Measurements from ENCODE around the gene TRIOBP.

TRIOBP gene

GRCh38 chr22:37809672-37810333, 113.0 kb downstream of the TRIOBP start:
- no peak overlapping the region for H3K27ac Mint-ChIP-seq
- DNase-seq: no peak
- H3K4me3 Mint-ChIP-seq: peak overlapping the region in 1 of 2 donors; percentile 31
- ATAC-seq (replicated peaks): no peak
- no peaks in the 10 kb centered on the region for H3K9me3 Mint-ChIP-seq
- H3K36me3 Mint-ChIP-seq (ENCODE audit: insufficient read depth): no peaks in the 10 kb centered on the region
- H3K27me3 Mint-ChIP-seq: peaks cover 28 to 74% of the 10 kb centered on the region in 2 donors
- H3K4me1 Mint-ChIP-seq (ENCODE audit: low read depth in 2 of 2): peaks cover 11 to 19% of the 10 kb centered on the region in 2 donors

GRCh38 chr22:37811867-37812266, 115.0 kb downstream of the TRIOBP start:
- Mint-ChIP-seq H3K27me3 (peaks cover 13 to 71% of the 10 kb centered on the region in 2 donors), H3K9me3 (no peaks in the 10 kb centered on the region), H3K4me3 (no peak overlapping the region), H3K36me3 (ENCODE audit: insufficient read depth) (peaks cover 3% of the 10 kb centered on the region), H3K27ac (no peak overlapping the region), H3K4me1 (ENCODE audit: low read depth in 2 of 2) (peaks cover 6 to 9% of the 10 kb centered on the region in 2 donors)
- no peak for ATAC-seq (replicated peaks)
- no peak for DNase-seq

- peaks cover 13 to 64% of the 10 kb centered on the region in 2 donors for H3K27me3 Mint-ChIP-seq
- no peaks in the 10 kb centered on the region for H3K9me3 Mint-ChIP-seq
- no peak for ATAC-seq (replicated peaks)
- peaks cover 3 to 8% of the 10 kb centered on the region in 2 donors for H3K4me1 Mint-ChIP-seq (ENCODE audit: low read depth in 2 of 2)
- H3K27ac Mint-ChIP-seq: no peak overlapping the region
- DNase-seq: no peak
- no peak overlapping the region for H3K4me3 Mint-ChIP-seq
- peaks cover 3% of the 10 kb centered on the region for H3K36me3 Mint-ChIP-seq (ENCODE audit: insufficient read depth)
Observed at GRCh38 chr22:37812869-37813678, 116.2 kb downstream of the TRIOBP start.

- Mint-ChIP-seq H3K36me3 (ENCODE audit: insufficient read depth) (peaks cover 3% of the 10 kb centered on the region), H3K27me3 (peaks cover 20 to 60% of the 10 kb centered on the region in 2 donors), H3K27ac (no peak overlapping the region), H3K4me3 (no peak overlapping the region), H3K9me3 (no peaks in the 10 kb centered on the region), H3K4me1 (ENCODE audit: low read depth in 2 of 2) (peaks cover 0 to 10% of the 10 kb centered on the region in 2 donors)
- ATAC-seq (replicated peaks) (no peak), DNase-seq (no peak)
Observed at GRCh38 chr22:37815593-37815992, 118.7 kb downstream of the TRIOBP start.

- DNase-seq: no peak
- Mint-ChIP-seq H3K4me1 (ENCODE audit: low read depth in 2 of 2) (peaks cover 0 to 10% of the 10 kb centered on the region in 2 donors), H3K4me3 (no peak overlapping the region), H3K27ac (no peak overlapping the region), H3K27me3 (peaks cover 21 to 69% of the 10 kb centered on the region in 2 donors), H3K36me3 (ENCODE audit: insufficient read depth) (peaks cover 3% of the 10 kb centered on the region), H3K9me3 (no peaks in the 10 kb centered on the region)
- no peak for ATAC-seq (replicated peaks)
Observed at GRCh38 chr22:37816543-37817180, 119.8 kb downstream of the TRIOBP start.

GRCh38 chr22:37817705-37818408, 121.0 kb downstream of the TRIOBP start:
- ATAC-seq (replicated peaks) (peak; percentile 83), DNase-seq (peak; percentile 81 to 82 (median 81))
- Mint-ChIP-seq H3K27ac (no peak overlapping the region), H3K27me3 (peaks cover 13 to 70% of the 10 kb centered on the region in 2 donors), H3K4me1 (ENCODE audit: low read depth in 2 of 2) (peaks cover 0 to 10% of the 10 kb centered on the region in 2 donors), H3K9me3 (no peaks in the 10 kb centered on the region), H3K4me3 (peak overlapping the region; percentile 44 to 62), H3K36me3 (ENCODE audit: insufficient read depth) (peaks cover 3% of the 10 kb centered on the region)

- peak overlapping the region; percentile 61 to 62 for H3K4me3 Mint-ChIP-seq
- DNase-seq (peak; percentile 54 to 60 (median 54)), ATAC-seq (replicated peaks) (peak; percentile 76)
- peak overlapping the region in 1 of 2 donors; percentile 28 for H3K27ac Mint-ChIP-seq
- peaks cover 0 to 10% of the 10 kb centered on the region in 2 donors for H3K4me1 Mint-ChIP-seq (ENCODE audit: low read depth in 2 of 2)
- H3K9me3 Mint-ChIP-seq: no peaks in the 10 kb centered on the region
- H3K27me3 Mint-ChIP-seq: peaks cover 18 to 70% of the 10 kb centered on the region in 2 donors
- H3K36me3 Mint-ChIP-seq (ENCODE audit: insufficient read depth): peaks cover 3% of the 10 kb centered on the region
Observed at GRCh38 chr22:37818409-37819104, 121.7 kb downstream of the TRIOBP start.

GRCh38 chr22:37819105-37819433, 122.2 kb downstream of the TRIOBP start:
- Mint-ChIP-seq H3K36me3 (ENCODE audit: insufficient read depth) (peaks cover 3% of the 10 kb centered on the region), H3K4me1 (ENCODE audit: low read depth in 2 of 2) (peaks cover 0 to 10% of the 10 kb centered on the region in 2 donors), H3K27me3 (peaks cover 19 to 71% of the 10 kb centered on the region in 2 donors), H3K9me3 (no peaks in the 10 kb centered on the region), H3K27ac (peak overlapping the region in 1 of 2 donors; percentile 28), H3K4me3 (peak overlapping the region; percentile 61 to 62)
- no peak for ATAC-seq (replicated peaks)
- no peak for DNase-seq

- Mint-ChIP-seq H3K9me3 (no peaks in the 10 kb centered on the region), H3K4me3 (peak overlapping the region in 1 of 2 donors; percentile 42), H3K36me3 (ENCODE audit: insufficient read depth) (peaks cover 3% of the 10 kb centered on the region), H3K27me3 (peaks cover 19 to 64% of the 10 kb centered on the region in 2 donors), H3K4me1 (ENCODE audit: low read depth in 2 of 2) (peaks cover 0 to 13% of the 10 kb centered on the region in 2 donors), H3K27ac (no peak overlapping the region)
- DNase-seq (no peak), ATAC-seq (replicated peaks) (no peak)
Observed at GRCh38 chr22:37820350-37820749, 123.5 kb downstream of the TRIOBP start.

- Mint-ChIP-seq H3K27me3 (peaks cover 19 to 52% of the 10 kb centered on the region in 2 donors), H3K4me3 (peak overlapping the region in 1 of 2 donors; percentile 36), H3K4me1 (ENCODE audit: low read depth in 2 of 2) (peaks cover 0 to 16% of the 10 kb centered on the region in 2 donors), H3K27ac (no peak overlapping the region), H3K36me3 (ENCODE audit: insufficient read depth) (peaks cover 3% of the 10 kb centered on the region), H3K9me3 (no peaks in the 10 kb centered on the region)
- no peak for ATAC-seq (replicated peaks)
- no peak for DNase-seq
Observed at GRCh38 chr22:37822079-37822833, 125.4 kb downstream of the TRIOBP start.

GRCh38 chr22:37823134-37823985, 126.5 kb downstream of the TRIOBP start, which contains the start of gene GALR3:
Gene GALR3 (plus strand): TSS chr22:37823382. CDS start chr22:37823407, 25 bp downstream.
- H3K27me3 Mint-ChIP-seq: peaks cover 19 to 52% of the 10 kb centered on the region in 2 donors

More at GRCh38 chr22:37823134-37823985, 126.5 kb downstream of the TRIOBP start, which contains the start of gene GALR3:
- no peaks in the 10 kb centered on the region for H3K9me3 Mint-ChIP-seq
- H3K36me3 Mint-ChIP-seq (ENCODE audit: insufficient read depth): peaks cover 3% of the 10 kb centered on the region
- ATAC-seq (replicated peaks): no peak
- no peak for DNase-seq
- no peak within 1 kb of the TSS for H3K27ac Mint-ChIP-seq
- peak within 1 kb of the TSS; percentile 6 to 33 for H3K4me3 Mint-ChIP-seq
- peaks cover 0 to 11% of the 10 kb centered on the region in 2 donors for H3K4me1 Mint-ChIP-seq (ENCODE audit: low read depth in 2 of 2)
